GM21576 (cell line): ENCODE results near the gene PRDM16.

Experiments used
- ATAC-seq: cut with Tn5 transposase; IDR thresholded peaks from one replicate; pipeline ENCODE4 v1.9.1; 2021; ENCODE audit warnings: mild to moderate bottlenecking, moderate library complexity; ENCODE audit not compliant: unreplicated experiment

The PRDM16 gene

DNA sequence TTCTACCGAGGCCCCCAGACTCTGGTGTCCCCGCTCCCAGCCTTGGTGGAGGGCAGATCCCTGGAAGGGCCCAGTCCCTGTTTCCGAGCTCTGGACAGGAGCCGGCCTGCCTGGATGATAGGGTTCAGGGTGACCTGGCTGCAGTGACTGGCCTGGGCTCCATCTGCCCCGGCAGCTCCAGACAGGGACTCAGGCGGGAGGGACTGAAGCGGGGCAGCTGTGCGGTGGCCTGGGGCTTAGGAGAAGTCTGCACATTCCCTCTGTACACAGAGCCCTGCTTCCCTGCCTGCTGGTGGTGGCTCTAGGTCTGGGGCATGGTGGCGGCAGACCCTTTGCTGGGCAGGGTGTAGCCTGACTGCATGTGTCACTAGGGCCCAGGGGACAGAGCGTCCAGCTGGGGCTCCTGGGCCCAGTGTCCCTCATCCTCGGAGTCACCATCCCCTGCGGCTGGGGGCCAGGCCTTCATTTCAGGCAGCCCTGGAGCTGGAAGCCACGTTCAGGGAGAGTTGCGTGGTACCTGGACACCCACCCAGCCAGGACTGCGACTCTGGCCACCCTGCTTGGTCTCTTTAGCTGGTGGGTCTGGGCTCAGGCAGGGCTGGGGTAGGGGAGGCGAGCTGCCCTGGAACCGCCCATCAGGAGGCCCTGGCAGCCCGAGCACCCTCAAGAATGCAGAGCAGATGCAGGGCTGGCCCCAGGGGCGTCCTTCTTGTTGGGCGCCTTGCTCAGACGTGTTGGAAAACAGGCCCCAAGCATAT is 395.1 kb downstream of the PRDM16 start:
- ATAC-seq, result no peak

DNA sequence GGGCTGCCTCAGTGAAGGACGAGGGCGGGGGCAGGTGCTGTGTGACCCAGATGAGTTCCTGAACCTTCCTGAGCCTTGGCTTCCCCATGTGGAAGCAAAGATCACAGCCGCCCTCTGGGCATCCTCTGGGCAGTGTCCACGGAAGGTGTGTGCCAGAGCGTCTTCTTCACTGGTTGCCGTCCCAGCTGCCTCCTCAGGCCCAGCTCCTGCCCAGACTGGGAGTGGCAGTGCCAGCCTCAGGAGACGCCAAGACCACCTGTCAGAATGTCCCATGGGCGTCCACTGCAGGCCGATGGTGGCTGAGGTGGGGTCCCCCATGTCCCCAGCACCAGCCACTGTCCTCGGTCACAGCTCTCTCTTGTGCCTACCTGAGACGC is 395.6 kb downstream of the PRDM16 start:
- no peak for ATAC-seq

DNA sequence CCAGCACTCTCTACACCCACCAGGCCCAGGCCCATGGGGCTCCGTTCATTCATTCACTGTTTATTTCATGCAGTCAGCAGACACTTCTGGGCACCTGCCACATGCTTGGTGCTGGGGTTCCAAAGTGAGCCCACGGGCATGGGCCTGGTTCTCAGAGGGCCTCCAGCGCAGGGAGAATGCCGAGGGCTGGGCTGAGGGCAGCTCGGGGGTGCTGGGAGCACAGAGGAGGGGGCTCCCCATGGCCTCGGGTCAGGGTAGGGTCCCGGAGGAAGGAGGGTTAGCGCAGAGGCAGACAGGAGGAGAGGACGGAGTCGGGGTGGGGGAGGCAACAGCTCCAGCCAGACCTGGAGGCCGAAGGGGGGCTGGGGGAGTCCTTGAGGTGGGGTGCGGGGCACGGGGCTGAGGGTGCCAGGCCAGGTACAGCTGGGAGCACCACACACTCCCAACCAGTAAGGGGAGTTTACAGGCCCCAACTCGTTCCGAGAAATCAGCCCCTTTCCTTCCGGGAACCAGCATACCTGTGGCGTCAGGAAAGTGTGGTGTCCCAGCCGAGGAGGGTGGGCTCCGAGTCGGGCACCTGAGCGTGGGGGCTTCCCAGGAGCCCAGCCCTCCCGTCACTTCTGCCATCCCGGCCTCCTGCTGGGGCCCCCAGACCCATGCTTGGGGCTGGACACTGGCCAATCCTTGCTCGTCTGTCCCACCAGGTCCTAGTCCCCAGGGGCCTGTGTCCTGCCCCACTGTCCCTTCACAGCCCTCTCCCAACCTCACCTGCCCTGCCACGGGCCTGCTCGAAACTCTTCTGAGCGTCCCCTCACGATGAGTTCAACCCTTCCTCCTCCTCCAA is 396.3 kb downstream of the PRDM16 start:
- no peak for ATAC-seq

DNA sequence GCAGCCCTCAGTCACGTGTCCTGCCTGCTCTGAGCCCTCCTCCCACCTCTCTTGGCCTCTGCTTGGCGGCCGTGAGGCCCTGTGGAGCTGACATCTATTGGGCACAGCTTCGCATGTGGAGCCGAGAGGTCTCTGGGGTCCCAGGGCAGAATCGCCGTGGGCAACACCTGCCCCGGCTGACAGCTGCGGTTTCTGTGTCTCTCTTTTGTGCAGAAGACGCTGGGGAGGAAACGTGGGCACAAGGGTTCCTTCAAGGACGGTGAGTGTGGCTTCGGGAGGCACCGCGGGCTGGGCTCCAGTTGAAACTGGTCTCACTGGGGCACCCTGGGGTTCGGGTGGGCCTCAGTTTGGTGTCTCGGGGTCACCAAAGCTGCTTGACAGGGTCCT is 396.9 kb downstream of the PRDM16 start:
- ATAC-seq, result no peak

DNA sequence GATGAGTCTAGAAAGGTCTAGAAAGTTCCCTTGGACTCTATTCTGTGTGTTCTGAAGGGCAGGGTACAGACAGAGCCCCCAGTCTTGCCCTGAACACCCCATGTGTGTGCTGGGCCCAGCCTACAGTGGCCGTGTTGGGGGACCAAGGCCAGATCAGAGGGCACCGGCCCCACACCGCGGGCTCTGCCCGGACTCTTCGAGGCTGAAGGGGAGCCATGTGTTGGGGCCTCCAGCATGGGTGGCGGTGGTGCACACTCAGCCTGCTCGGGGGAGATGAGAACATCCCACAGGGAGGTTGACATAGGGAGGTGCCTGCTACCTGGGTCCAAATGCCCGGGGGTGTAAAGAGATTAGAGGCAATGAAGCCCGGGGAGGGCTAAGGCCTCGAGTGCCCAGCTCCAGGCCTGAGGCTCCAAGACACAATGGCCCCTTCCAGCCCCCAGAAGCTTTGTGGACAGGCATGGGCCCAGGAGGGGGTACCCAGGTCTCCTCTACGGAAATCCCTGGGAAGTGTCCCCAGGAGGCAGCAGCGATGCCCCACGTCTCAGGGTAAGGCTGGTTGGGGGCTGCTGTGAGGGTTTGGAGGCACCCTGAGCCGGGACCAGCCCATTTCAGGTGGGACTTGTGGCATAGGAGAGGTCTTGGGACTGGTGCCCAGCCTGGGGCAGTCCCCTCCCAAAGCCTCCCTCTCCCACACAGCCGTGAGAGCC is 397.5 kb downstream of the PRDM16 start:
- no peak for ATAC-seq

DNA sequence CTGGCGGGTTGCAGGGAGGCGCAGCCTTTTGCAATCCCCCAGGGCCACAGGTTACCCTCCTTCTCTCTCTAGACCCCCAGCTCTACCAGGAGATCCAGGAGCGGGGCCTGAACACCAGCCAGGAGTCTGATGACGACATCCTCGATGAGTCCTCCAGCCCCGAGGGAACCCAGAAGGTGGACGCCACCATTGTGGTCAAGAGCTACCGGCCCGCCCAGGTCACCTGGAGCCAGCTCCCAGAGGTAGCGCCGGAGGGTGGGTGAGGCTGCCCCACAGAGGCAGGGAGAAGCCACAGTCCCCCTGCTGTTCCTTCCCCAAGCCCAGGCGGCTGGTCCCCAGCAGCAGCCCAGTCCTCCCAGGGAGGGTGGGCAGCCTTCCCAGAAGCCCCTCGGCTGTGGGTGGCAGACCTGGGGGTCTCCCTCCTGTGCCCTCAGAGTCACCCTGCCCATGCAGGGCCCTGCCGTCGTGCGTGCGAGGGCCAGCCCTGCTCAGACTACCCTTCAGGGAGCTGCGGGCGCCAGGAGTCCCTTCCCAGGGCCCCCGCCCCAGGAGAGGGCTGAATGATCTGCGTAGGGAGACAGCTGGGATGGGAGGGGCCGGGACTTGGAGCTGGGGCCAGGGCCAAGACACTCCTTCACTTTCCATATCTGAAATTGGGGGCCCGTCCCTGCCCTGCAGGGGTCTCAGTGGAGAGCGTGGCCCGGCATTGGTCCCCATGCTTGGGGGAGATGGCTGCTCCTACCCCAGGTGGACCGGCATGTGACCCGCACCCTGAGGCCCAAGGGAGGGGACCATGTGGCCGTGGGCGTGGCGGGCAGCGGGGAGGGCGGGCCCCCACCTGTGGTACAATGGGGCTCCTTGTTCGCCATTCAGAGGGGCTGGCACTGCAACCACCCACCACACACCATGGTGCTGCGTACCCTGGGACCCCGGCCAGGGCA is 398.4 kb downstream of the PRDM16 start:
- no peak for ATAC-seq

DNA sequence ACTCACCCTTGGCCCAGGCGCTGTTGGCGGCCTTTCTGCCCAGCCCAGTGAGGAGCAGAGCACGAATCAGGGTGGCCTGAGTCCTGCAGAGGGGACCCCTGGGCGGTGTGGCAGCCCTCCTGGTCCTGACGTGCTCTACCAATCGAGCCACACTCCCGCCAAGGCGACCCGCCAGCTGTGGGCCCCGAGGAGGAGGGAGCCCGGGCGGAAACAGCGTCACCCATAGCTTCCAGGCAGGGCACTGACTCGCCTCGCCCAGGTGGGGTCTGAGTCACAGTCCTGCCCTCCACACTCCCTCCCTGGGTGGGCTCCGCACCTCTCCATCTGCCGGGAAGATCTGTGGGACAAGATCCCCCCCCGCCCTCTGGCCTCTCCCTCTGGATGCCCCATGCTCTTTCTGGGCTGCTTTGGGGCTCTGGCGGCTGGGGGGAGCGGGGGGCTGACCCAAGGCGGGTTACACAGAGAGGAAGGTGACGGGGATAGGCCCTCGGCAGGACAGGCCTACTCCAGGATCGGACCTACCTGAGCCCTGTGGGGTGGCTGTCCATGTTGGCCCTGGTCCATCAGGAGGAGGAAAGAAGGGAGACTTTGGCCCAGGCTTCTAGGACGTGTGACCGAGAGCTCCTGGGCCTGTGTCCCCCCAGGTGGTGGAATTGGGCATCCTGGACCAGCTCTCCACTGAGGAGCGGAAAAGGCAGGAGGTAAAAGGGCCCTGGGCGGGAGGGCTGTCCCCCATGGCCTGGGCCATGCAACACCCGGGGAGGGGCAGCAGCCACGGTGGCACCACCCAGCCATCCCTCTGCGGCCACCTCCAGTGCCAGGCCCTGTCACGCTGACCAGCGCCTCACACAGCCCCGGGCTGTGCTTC is 399.5 kb downstream of the PRDM16 start:
- no peak for ATAC-seq

DNA sequence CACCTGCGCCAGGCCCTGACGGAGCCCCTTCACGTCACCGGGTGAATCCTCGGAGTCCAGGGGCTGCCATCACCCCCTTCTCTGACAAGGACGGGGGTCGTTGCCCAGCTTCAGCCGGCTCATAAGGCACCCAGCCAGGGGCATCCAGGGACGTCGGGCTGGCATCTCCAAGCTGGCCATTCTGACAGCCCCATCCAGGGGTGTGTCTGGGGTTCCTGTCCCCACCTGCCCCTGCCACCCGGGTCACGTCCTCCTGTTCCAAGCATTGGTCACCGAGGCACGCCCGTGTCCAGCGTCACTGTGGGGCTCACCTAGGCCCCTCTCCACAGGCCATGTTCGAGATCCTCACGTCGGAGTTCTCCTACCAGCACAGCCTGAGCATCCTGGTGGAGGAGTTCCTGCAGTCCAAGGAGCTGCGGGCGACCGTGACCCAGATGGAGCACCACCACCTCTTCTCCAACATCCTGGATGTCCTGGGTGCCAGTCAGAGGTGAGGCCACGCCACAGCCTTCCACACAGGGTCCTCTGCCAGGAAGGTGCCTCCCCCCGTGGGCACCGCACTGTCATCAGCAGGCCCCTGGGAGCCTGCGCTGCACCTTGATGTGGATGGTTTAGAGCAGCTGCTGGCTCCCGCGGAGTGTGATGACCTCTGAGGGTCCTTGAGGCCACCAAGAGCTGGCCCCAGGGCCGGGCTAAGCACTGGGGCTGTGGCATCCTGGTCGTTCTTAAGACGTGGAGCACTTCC is 400.3 kb downstream of the PRDM16 start:
- no peak for ATAC-seq

DNA sequence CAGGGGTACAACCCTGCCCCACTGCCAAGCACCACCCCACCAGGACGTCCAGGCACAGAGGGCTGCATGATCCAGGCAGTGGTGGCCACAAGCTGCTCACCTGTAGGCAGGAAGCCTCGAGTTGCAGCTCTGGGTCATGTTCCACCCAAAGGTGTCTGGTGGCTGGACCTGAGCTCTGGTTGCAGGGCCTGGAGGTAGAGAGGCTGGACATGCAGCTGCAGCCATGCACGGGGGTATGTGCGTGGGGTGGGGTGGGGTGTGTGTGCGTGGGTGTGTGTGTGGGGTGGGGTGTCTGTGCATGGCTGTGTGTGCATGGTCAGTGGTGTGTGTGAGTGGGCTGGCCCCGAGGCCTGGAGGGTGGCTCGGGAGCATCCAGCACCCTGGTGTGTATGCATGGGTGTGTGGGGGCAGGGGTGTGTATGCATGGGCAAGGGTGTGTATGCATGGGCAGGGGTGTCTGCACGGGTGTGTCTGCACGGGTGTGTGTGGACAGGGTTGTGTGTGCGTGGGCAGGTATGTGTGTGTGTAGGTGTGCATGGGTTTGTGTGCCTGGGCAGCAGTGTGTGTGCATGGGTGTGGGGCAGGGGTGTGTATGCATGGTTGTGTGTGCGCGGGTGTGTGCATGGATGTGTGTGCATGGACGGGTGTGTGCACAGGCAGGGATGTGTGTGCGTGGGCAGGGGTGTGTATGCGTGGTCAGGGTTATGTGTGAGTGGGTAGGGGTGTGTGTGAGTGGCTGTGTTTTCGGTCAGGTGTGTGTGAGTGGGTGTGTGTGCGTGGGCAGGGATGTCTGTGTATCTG is 401.0 kb downstream of the PRDM16 start:
- ATAC-seq, result no peak

DNA sequence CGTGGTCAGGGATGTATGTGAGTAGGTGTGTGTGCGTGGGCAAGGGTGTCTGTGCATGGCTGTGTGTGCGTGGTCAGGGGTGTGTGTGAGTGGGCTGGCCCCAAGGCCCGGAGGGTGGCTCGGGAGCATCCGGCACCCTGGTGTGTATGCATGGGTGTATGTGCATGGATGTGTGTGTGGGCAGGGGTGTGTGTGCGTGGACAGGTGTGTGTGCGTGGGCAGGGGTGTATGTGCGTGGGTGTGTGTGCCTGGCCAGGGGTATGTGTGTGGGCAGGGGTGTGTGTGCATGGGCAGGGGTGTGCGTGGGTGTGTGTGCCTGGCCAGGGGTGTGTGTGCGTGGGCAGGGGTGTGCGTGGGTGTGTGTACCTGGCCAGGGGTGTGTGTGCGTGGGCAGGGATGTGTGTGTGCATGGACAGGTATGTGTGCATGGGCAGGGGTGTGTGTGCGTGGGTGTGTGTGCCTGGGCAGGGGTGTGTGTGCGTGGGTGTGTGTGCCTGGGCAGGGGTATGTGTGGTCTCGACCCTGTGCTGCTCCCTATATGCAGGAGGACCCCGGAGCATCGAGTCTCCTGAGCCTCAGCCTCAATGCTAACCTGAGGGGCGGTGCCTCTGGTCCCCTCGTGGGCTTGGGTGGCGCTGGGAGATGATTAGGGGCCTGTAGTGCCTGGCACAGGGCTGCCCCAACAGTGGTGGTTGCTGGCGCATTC is 401.8 kb downstream of the PRDM16 start:
- no peak for ATAC-seq

DNA sequence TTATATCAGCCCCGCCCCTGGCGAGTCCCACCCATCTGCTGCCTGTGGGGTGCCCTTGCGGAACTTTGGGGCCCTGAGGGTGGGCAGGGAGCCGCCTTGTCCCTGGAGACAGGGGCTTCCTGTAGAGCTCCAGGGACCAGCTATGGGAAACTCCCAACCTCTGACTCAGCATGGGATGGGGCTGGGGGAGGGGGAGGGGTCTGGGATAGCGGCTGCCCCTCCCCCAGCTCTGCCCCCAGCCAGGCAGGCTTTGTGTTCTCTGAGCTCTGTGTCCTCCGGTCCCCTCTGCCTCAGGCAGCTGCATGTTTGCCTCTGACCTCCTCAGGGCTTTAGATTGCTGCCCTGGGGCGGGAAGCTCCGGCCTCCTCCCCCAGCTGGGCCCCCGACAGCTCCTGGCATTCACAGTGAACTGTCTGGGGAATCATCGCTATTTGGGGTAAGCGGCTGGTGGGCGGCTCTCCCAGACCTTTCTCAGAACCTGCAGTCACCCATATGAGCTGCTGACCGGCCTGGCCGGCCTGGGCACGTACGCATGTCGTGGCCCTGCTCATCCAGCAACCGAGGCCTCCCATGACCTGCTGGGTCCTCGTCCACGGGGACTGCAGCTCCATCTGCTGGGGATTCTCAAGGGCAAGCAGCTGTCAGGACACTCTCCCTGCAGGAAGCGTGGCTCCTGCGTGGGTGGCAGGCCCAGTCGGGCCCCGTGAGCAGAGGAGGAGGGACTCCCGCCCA is 402.5 kb downstream of the PRDM16 start:
- no peak for ATAC-seq

DNA sequence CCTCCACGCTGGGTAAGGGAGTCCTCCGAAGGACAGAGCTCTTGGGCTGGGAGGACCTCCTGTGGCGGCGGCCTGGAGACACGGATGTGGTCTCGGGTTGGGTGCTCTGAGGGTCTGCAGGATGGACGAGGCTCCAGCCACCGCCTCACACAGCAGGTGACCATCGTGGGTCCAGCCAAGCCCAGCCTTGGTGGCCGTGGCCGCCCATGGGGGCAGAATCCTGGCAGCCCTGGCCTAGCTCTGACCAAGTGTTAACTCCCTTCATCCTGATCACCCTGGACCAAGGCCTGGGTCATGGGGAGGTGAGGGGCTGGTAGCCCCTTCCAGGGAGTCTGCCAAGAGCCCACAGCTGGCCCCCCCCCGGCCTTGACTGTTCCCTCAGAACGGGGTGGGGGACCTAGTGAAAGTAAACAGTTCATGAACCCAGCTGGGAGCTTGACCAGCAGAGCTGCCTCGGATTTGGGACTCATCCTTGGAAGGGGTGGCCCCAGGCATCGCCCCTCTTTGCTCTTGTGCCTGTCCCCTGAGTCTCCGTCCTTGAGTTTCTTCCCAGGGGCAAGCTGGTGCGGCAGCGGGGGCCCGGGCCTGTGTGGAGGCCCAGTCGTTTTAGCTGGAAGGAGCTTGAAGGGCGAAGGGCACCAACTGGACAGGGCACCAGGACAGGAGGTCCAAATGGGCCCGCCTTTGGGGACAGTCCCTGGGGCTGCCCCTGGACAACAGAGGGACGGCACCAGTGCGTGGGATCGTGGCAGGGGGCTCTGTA is 403.3 kb downstream of the PRDM16 start:
- no peak for ATAC-seq

DNA sequence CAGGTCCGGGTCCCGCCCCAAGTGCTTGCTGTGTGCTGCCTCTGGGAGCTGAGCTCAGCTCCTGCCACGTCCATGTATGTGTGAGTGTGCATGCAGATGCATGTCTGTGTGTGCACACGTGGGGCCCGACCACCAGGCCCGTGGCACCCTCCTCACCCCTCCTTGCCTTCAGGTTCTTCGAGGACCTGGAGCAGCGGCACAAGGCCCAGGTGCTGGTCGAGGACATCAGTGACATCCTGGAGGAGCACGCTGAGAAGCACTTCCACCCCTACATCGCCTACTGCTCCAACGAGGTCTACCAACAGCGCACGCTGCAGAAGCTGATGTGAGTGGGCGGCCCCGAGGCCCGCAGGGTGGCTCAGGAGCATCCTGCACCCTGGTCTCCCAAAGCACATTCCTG is 403.9 kb downstream of the PRDM16 start:
- no peak for ATAC-seq

DNA sequence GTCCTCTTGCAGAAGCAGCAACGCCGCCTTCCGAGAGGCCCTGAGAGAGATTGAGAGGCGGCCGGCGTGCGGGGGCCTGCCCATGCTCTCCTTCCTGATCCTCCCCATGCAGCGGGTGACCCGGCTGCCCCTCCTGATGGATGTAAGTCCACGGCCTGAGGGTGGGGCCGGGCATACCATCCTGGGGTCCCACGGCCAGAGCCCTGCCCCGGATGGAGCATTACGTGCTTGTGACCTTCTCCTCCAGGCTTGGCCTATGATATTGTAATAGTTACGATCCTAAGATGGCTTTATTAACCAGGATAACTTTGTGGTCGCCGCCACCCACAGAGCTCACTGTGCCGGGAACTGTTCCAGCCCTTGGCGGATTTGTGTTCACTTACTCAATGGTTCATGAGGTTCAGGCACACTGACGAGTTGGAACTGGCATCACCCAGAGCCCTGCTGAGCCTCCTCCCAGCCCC is 404.4 kb downstream of the PRDM16 start:
- no peak for ATAC-seq

DNA sequence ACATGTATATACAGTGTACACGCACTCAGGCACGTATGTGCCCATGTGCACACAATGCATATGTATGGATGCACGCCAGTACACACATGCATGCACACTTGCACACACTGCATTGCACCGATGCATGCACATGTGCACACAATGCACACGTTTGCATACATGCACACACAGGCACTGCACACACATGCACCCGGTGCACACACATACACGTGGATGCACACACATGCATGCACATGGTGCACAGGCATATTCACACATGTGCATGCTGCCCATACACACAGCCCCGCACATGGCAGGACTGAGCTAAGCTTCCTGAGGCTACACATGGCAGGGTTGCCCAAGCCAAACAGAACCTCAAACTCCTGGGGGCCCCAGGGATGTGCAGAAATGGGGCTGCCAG is 405.0 kb downstream of the PRDM16 start:
- no peak for ATAC-seq

DNA sequence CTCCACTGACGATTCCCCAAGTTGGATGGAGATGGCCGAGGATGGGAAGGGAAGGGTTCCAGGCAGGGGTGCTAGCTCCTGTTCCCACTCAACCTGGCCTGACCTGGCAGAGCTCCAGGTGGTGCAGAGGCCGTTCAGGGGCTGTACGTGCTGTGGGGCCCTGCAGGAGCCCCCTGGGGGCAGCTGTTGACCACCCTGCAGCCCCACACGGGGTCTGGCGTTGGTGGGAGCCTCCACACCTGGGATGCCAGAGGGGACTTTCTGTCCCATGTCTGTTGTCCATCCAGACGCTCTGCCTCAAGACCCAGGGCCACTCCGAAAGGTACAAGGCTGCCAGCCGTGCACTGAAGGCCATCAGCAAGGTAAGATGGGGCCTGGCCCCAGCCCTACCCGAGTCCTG is 405.4 kb downstream of the PRDM16 start:
- ATAC-seq, result no peak
